ENCODE measurements around the gene GJA9.

GJA9 gene

DNA sequence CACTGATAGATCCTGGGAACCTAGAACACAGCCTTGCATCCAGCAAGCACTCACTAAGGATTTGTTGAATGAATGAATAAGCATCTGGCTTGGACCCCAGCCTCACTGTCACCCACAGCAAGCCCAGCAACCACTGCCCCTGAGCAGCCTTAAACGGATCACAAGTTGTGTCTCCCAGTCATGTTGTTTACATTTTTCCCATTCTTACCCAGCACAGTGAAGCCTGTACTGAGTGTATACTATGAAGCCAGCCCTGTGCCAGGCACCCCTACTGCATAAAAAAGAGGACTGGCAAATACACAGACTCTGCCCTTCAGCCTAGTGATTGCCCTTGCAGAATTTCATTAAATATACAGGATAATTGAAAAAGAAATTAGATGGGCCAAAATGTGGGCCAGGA, 52.0 kb downstream of the GJA9 start:
- FAIRE-seq, result no peak

GRCh38 chr1:38827318-38827717, 54.1 kb downstream of the GJA9 start:
- no peak for FAIRE-seq

DNA sequence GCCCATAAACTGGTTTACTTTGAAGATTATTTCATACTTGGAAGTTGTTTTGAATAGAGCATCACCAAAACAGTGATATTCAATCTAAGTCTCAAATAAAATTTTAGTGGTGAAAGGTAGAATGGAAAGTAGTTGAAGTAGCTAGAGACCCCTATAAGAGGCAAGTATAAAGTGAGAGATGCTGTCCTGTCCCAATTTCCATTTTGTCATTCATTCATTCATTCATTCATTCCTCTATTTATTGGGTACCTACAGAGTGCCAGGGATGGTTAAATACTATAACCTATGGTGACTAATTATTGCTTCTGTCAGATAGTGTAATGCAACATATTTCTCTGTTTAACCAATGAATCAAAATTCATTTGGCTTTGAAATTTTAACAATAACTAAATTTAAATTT, 54.5 kb downstream of the GJA9 start:
- FAIRE-seq, result no peak

- no peak for FAIRE-seq
Measured at GRCh38 chr1:38826262-38826661, 55.1 kb downstream of the GJA9 start.
